GM21723 (cell line): ENCODE results near the gene GATAD2A.
"Not testable (repeated sequence)": the region's sequence is repeated elsewhere in the genome, so short reads cannot be mapped to it uniquely, and the experiment has no call there.

Experiments used
- ATAC-seq: cut with Tn5 transposase; IDR thresholded peaks from one replicate; pipeline ENCODE4 v1.9.1; 2021; ENCODE audit warnings: mild to moderate bottlenecking, moderate library complexity; ENCODE audit not compliant: unreplicated experiment

The GATAD2A gene

GRCh38 chr19:19387108-19387507 lies 18.4 kb upstream of the GATAD2A start:
- ATAC-seq = no peak

- no peak for ATAC-seq
These were observed 16.6 kb upstream of the GATAD2A start for GRCh38 chr19:19388568-19389555.

DNA sequence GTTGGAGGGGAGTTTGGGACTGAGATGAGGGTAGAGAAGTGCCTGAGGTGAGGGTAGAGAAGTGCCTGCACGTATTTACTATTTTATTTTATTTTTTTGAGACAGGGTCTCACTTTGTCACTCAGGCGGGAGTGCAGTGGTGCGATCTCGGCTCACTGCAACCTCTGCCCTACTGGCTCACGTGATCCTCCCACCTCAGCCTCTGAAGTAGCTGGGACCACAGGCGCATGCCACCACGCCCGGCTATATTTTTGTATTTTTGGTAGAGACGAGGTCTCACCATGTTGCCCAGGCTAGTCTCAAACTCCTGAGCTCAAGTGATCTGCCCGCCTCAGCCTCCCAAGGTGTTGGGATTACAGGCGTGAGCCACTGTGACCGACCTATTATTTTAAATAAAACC lies 15.8 kb upstream of the GATAD2A start:
- ATAC-seq = not testable (repeated sequence)

GRCh38 chr19:19394333-19394732 lies 11.1 kb upstream of the GATAD2A start:
- ATAC-seq = not testable (repeated sequence)

DNA sequence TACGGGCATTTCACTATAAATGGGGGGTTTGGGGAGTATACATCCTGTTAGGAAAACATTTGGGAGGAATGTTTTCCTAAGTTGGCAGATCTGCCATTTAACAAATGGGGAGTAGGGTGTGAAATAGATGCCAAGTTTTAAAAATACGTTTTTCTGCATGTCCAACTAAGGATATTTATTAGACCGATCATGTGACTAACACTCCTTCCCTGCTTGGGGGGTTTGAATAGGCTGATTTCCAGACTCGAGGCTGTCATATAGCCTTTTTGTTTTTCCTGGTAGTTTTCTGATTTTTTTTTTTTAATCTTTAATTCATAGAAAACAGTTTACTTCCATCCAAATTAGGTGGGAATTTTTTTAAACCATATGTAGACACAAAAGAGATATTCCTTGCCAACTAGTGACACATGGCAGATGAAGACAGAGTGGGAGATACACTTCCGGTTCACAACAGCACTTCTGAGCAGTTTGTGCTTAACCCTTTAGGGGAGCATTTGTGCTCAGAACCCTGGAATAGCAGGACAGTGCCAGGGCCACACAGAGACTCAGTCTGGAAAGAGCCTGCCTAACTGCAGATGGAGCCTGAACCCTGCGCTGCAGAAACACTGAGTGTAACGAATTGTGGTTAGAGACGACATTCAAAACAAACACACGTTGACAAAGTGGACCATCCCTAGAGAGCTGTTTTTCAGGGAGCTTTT lies 5.6 kb upstream of the GATAD2A start:
- no peak for ATAC-seq

DNA sequence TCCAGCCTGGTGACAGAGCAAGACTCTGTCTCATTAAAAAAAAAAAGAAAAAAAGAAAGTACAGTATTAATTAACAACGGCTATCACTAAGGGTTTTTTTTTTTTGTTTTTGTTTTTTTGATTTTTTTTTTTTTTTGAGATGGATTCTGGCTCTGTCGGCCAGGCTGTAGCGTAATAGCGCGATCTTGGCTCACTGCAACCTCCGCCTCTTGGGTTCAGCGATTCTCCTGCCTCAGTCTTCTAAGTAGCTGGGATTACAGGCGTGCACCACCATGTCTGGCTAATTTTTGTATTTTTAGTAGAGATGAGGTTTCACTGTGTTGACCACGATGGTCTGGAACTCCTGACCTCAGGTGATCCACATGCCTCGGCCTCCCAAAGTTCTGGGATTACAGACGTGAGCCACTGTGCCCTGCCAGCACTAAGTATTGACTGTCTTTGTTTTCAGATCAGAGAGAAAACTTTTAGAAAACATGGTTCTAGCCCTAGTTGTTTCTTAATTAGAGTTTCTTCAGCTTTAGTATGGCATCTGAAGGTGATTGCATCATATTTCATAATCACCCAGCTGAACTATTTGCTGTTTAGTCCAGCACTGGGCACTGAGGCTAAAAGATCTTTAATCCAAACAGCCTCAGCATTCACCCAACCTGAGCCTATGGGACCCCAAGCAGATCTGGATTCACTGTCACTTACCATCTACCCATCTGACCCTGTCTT lies 2.7 kb upstream of the GATAD2A start:
- ATAC-seq = no peak

DNA sequence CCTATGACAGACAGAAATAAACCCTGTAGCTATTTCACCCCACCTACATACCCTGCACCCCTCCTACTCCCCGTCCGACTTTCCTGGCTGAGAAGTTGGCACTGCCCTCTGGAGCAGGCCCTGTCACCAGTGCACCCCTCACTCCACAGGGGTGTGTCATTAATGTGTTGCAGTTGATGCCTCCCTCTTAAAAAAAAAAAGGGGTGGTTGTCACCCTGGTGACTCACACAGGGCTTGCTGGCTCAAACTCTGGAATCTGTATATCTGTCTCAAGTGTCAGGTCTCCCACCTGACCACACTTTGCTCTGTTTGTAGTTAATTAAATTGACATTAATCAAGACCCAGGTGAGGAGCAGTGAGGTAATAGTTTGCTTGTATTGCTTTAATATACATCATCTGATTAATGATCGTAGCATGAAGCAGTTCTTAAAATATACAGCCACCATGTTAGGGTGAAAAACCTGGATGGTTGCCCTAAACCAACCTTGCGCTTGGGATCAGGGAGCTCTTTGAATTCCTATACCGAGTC lies 2.0 kb upstream of the GATAD2A start:
- no peak for ATAC-seq

DNA sequence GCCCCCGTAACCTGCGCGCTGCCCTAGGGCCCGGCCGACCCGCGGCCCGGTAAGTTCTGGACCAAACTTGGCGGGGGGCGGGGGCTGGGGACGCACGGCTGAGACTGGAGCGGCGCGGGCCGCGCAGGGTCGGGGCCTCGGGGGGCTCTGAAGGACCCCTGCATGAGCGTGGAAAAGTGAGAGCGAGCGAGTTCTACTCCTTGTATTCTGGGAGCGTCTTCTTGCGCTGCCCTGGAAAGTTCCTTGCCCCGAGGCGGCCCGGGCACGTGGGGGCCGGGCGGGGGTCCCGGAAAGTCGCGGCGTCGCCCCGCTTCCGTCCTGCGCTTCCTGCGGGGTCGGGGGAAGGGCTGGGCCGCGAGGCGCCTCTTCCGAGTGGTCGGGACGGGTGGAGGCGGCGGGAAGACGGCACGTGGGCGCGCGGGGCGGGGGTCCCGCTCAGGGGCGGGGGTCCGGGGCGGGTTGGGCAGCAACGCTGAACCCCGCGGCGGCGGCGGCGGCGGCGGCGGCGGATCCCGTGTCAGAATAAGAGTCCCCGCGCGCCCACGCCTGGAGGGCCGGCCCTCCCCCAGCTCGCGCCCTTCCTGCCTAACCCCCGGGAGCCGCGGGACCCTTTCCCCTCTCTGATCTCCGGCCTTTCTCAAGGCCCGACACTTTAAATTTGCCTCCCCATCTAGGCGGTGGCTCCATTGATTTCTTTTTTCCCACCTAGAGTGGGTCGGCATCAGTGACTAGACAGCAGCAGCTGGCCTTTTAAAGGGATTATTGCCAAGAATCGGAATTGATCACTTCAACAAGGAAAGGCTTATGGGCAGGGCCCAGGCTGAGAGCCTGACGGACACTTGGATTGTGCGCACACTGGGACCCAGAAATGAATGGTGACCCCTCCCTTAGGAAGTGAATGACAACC lies 749 bp downstream of the GATAD2A start:
- peak; percentile 34 for ATAC-seq

DNA sequence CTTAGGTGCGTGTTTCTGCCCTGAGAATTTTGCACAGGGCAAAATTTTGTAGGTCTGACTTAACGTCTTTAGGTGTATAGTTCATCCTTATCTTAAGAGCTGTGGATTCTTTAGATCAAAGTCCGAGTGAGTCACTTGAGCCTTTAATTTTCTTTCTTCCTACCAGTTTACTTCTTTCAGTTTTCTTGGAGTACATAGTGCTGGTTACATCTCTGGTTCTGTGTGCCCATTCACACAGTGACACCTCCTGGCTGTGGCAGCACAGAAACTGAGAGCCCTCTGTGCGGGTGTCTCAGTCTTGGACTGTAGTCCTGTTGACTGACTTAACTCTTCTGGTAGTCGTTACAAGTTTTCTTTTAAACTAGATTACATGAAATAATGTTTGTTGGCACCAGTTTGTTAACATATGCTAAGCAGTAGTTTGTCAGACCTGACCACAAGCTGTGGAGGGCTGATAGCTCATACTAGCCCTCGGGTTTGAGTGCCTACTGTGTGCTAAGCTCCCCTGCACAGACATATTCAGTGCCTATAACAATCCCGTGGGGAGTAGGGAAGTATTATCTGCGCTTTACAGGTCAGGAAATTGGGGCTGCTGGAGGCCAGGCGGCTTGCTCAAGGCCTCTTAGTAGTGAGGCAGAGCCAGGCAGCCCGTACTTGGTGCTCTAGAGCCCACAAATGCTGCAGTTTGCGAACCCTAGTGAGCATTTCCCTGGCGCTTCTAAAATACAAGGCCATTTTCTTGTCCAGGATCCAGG lies 1.6 kb downstream of the GATAD2A start:
- peak; percentile 43 for ATAC-seq

- no peak for ATAC-seq
These were observed 2.1 kb downstream of the GATAD2A start for GRCh38 chr19:19407633-19407930.

- ATAC-seq = no peak
These were observed 3.7 kb downstream of the GATAD2A start for GRCh38 chr19:19409205-19409604.

- ATAC-seq = no peak
These were observed 4.2 kb downstream of the GATAD2A start for GRCh38 chr19:19409631-19410030.

DNA sequence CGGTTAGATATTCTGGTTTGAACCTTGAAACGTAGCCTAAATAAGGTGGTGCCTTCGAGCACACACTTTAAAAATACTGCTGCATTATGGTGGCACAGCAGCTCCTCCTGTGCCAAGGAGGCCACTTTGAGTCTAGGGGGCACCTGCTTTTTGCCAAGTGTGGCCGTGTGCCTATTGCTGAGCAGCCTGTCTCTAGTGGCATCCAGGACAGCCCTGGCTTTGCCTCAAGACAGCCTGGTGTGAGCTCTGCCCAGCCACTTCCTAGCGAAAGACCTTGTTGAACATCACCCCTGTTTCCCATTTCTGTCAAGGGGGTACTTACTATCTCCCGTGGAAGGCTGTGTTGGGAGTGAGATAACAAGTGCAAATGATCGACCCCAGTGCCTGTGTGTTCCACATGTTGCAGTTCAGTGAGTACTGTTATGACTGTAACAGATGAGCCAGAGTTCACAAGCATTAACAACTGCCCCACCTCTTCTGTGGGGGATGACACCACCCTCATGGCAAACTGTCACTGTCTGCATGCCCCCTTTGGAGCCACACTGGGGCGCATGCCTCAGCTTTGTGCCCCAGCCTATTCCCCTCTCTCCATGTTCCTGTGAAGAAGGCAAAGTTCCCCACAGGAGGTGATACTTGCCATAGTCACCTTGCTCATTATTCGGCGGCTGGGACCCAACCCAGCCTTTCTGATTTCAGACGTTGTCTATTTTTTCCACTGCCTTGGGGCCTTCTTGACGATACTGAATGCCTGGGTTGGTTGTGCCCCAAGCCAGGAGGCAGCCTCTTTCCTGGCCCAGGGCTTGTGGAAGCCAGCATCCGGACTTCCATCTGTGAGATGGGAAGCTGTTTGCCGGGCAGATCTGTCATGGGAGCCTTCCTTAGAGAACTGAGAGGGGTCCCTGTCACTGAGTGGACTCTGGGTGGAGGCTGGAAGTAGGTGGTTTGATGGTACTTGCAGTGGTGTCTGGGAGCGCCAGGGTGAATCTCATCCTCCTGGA lies 5.4 kb downstream of the GATAD2A start:
- no peak for ATAC-seq

GRCh38 chr19:19416280-19416679 lies 10.8 kb downstream of the GATAD2A start:
- no peak for ATAC-seq

DNA sequence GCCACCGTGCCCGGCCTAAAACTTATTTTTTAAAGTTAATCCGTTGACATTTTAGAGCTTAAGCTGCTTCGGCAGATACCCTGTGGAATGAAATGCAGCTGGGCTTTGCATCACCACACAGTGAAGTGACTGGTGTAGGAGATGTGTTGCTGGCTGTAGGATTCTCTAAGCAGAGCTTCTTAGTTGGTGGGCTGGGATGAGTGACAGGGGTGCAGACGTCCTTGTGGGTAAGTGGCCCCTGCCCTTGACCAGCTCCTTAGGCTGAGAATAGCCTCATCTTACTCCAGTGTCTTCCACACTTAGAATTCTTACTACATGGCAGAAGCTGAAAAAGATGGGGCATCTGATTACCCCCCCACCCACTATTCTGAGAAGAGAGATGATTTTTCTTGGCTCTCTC lies 11.6 kb downstream of the GATAD2A start:
- ATAC-seq = no peak

DNA sequence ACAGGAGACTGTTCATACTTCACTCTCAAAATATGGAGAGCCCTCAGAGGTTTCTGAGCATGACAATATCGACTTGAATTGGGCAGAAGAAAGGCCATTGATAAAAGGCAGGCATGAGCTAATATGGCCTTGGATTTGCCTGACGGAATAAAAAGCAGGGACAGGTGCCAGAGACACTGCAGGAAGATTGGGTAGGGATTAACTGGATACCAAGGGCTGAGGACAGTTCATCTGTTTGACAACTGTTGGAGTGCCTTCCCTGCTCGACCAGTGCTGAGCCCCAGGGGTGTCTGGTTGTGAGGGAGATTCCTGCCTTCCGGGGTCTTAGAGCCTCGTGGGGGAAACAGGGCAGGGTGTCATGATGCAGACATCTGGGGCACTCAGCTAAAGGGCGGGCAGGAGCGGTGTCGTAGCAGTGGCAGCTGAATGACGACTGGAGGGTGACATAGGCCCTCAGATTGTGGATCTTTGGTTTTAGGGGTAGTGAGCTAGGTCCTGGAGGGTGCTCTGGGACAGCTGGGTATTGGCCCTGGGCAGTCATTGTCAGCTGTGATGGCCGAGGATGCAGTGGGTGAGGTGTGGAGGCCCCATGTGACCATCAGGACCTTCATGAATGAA lies 12.3 kb downstream of the GATAD2A start:
- no peak for ATAC-seq

- no peak for ATAC-seq
These were observed 13.2 kb downstream of the GATAD2A start for GRCh38 chr19:19418555-19419260.
